AG04450 (cell line): Measurements from ENCODE around the gene SLC2A1. TPM values are rescaled to one million over a fixed set of nuclear protein-coding genes. Genes with fewer than 3 reads are reported as not detected.

Experiments
- CTCF ChIA-PET: fragments of 300-600, 350-600 bp; formaldehyde crosslinking; extraction: SDS; loops from one replicate; lab custom pipeline; 2022; ENCODE audit warnings: antibody characterized with exemption, inconsistent platforms; lab: Charles Lee
- POLR2A ChIA-PET: fragments of 350-600 bp; formaldehyde crosslinking; extraction: SDS; loops from one replicate; lab custom pipeline; 2021; ENCODE audit warnings: antibody characterized with exemption, inconsistent platforms; lab: Yijun Ruan, JAX
- DNase-seq: peaks from one replicate; pipeline ENCODE4 v3.0.0-alpha.2; 2011; ENCODE audit warnings: low read depth, low spot score
- H3K27ac ChIP-seq: one replicate; pipeline ENCODE4 v1.5.1; 2012; ENCODE audit warnings: low read depth, low read length, control low read depth
- H3K27me3 ChIP-seq: one replicate; pipeline ENCODE4 v1.6.0; 2012; ENCODE audit warnings: low read length; ENCODE audit not compliant: control insufficient read depth, insufficient read depth
- H3K4me3 ChIP-seq: 2 replicates; pipeline ENCODE4 v1.5.1; 2011; ENCODE audit warnings: mild to moderate bottlenecking, low read depth, low read length, control low read depth
- H3K9me3 ChIP-seq: 2 replicates; pipeline ENCODE4 v1.5.1; 2012; ENCODE audit warnings: low read length; ENCODE audit not compliant: control insufficient read depth, insufficient read depth
- CTCF ChIP-seq: IDR thresholded peaks from 2 replicates; pipeline ENCODE4 v1.5.1; 2011; ENCODE audit warnings: low read depth, low read length, control low read depth, inconsistent platforms
- polyA plus RNA-seq: library from polyadenylated mRNA; depleted of rRNA; stranded (reverse); fragments of >200 nt; gene quantifications from 2 replicates; pipeline ENCODE4 v1.2.3, GENCODE V29; 2011

SLC2A1 gene
- polyA plus RNA-seq, 1 experiment: 114 TPM

- CTCF ChIA-PET: interaction anchor here (0.8 to 15.4 kb wide), 3 partner anchors 12 to 148 kb away, joined by 3 to 709 read pairs (median 32); no protein-coding TSS in a partner anchor
- Histone ChIP-seq H3K4me3 (peak overlapping the region; percentile 71), H3K27me3 (no peaks in the 10 kb centered on the region), H3K9me3 (no peaks in the 10 kb centered on the region; the same call in 1 of the 2 replicates), H3K27ac (peak overlapping the region; percentile 0)
- POLR2A ChIA-PET: interaction anchor here (0.6 to 0.8 kb wide), 2 partner anchors 11 to 23 kb away, joined by 3 to 5 read pairs; no protein-coding TSS in a partner anchor
- no peak for TF ChIP-seq CTCF
- DNase-seq: no peak
Observed at GRCh38 chr1:42924851-42925760, 33.6 kb downstream of the SLC2A1 start.

- no peaks in the 10 kb centered on the region; the same call in 1 of the 2 replicates for H3K9me3 ChIP-seq
- ChIA-PET POLR2A (interaction anchor here (0.7 to 0.8 kb wide), 2 partner anchors 12 to 25 kb away, joined by 3 to 4 read pairs; no protein-coding TSS in a partner anchor), CTCF (interaction anchor here (1.2 to 15.4 kb wide), 3 partner anchors 11 to 149 kb away, joined by 4 to 709 read pairs (median 32); no protein-coding TSS in a partner anchor)
- H3K4me3 ChIP-seq: peak overlapping the region; percentile 71
- no peaks in the 10 kb centered on the region for H3K27me3 ChIP-seq
- peak overlapping the region; percentile 65 for H3K27ac ChIP-seq
- TF ChIP-seq CTCF: peak; percentile 23; the same call in 1 of the 2 replicates
- peak; percentile 50 for DNase-seq
Observed at GRCh38 chr1:42924082-42924850, 34.4 kb downstream of the SLC2A1 start.

GRCh38 chr1:42923367-42924081 is 35.1 kb downstream of the SLC2A1 start:
- CTCF ChIA-PET: interaction anchor here (0.5 to 15.4 kb wide), 12 partner anchors 10 to 169 kb away, joined by 3 to 709 read pairs (median 4); no protein-coding TSS in a partner anchor
- Histone ChIP-seq H3K27ac (peak overlapping the region; percentile 40), H3K27me3 (no peaks in the 10 kb centered on the region), H3K9me3 (no peaks in the 10 kb centered on the region; the same call in 1 of the 2 replicates), H3K4me3 (peak overlapping the region; percentile 71)
- POLR2A ChIA-PET: interaction anchor here (0.7 kb wide), 1 partner anchor 24 kb away, joined by 4 read pairs; no protein-coding TSS in a partner anchor
- no peak for DNase-seq
- no peak for TF ChIP-seq CTCF

- ChIA-PET POLR2A (no interaction called here), CTCF (interaction anchor here (0.5 to 15.4 kb wide), 14 partner anchors 10 to 170 kb away, joined by 3 to 709 read pairs (median 4); no protein-coding TSS in a partner anchor)
- Histone ChIP-seq H3K27ac (no peak overlapping the region), H3K27me3 (no peaks in the 10 kb centered on the region), H3K9me3 (no peaks in the 10 kb centered on the region; the same call in 1 of the 2 replicates), H3K4me3 (no peak overlapping the region)
- no peak for DNase-seq
- peak; percentile 79 for TF ChIP-seq CTCF
Observed at GRCh38 chr1:42922687-42923366, 35.8 kb downstream of the SLC2A1 start.
